Lower leg skin (tissue), 3 donors: ENCODE results near the gene NT5M.

Experiments used
- CTCF ChIP-seq, 3 donors: fragments of 450-650 bp; IDR thresholded peaks; one replicate each; pipeline ENCODE4 v1.5.1; 2016; ENCODE audit warnings: antibody characterized with exemption in 3 of 3, mild to moderate bottlenecking in 3 of 3, moderate library complexity in 2 of 3
- POLR2A ChIP-seq, 2 donors: fragments of 450-650 bp; IDR thresholded peaks; one replicate each; pipeline ENCODE4 v1.6.1; 2016 to 2017; ENCODE audit warnings: antibody characterized with exemption in 2 of 2, mild to moderate bottlenecking in 1 of 2, moderate library complexity in 1 of 2

DNA sequence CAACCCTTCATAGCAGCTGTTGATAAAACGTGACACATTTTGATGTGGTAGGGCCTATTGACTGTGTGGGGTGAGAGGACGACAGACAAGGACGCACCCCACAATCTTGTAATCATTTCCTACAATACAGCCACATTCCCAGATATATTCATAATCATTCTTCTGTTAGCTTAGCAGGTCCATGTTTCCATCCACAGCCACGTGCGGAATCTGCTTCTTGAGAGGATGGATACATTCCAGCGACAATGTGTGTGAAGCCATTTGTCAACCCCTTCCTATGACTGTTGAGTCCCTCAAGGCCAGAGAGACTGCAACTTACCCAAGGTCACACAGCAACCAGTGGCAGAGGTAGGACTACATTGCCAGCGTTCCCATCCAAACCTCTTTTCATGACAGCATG is 13.5 kb upstream of the NT5M start:
- no peak for TF ChIP-seq CTCF (IDR thresholded peaks at IDR 0.05)
- no peak for TF ChIP-seq POLR2A (IDR thresholded peaks at IDR 0.05)
